SK-N-SH (cell line): ENCODE data around the gene TBCC. TPM values are rescaled to one million over a fixed set of nuclear protein-coding genes. Genes with fewer than 3 reads are reported as not detected.

Experiments used
- CTCF ChIA-PET: fragments of 300-600, 350-600 bp; formaldehyde crosslinking; extraction: SDS; loops from one replicate; lab custom pipeline; 2021; lab: Yijun Ruan, JAX
- POLR2A ChIA-PET: fragments of 350-600 bp; sonication (Branson Sonifier 250); formaldehyde crosslinking; extraction: SDS; loops from one replicate; lab custom pipeline; 2020; ENCODE audit warnings: antibody characterized with exemption, inconsistent platforms; lab: Yijun Ruan, JAX
- DNase-seq: peaks from one replicate; pipeline ENCODE4 v3.0.0; 2012
- H2AFZ ChIP-seq: fragments of 200-600 bp; sonication (generic); 2 replicates; pipeline ENCODE4 v1.8.1; 2016; ENCODE audit warnings: antibody characterized with exemption, mild to moderate bottlenecking, low read depth
- H3F3A ChIP-seq: fragments of 200-600 bp; sonication (generic); replicated peaks from 2 replicates; pipeline ENCODE3; 2016; ENCODE audit warnings: antibody characterized with exemption, mild to moderate bottlenecking; ENCODE audit not compliant: insufficient read depth
- H3K27ac ChIP-seq, 2 experiments: fragments of 200-500 bp in 1 of 2; fragments of 200-600 bp in 1 of 2; sonication (Bioruptor generic) in 1 of 2; sonication (generic), shearing (Covaris generic) in 1 of 2; 2 replicates each; pipeline versions ENCODE4 v1.5.1 to v1.6.1; 2014 to 2016; ENCODE audit warnings: low read depth in 2 of 2, inconsistent platforms in 1 of 2, low read length in 1 of 2, mild to moderate bottlenecking in 1 of 2, mixed read lengths in 1 of 2
- H3K27me3 ChIP-seq: fragments of 200-600 bp; sonication (generic), shearing (Covaris generic); 2 replicates; pipeline ENCODE4 v1.6.1; 2016; ENCODE audit warnings: mixed run types; ENCODE audit not compliant: insufficient read depth
- H3K36me3 ChIP-seq, 2 experiments: fragments of 200-500 bp in 1 of 2; fragments of 200-600 bp in 1 of 2; sonication (Bioruptor generic) in 1 of 2; sonication (generic) in 1 of 2; replicated peaks in 1 of 2; 2 replicates each; pipeline versions ENCODE3 to v1.5.1; 2014 to 2016; ENCODE audit warnings: low read length in 1 of 2, mild to moderate bottlenecking in 1 of 2; ENCODE audit not compliant: insufficient read depth in 2 of 2, control insufficient read depth in 1 of 2
- H3K4me1 ChIP-seq, 2 experiments: fragments of 200-500 bp in 1 of 2; fragments of 200-600 bp in 1 of 2; sonication (Bioruptor generic) in 1 of 2; sonication (generic), shearing (Covaris generic) in 1 of 2; 2 replicates each; pipeline versions ENCODE4 v1.5.1 to v1.6.1; 2014 to 2016; ENCODE audit warnings: low read depth in 1 of 2, low read length in 1 of 2, mixed run types in 1 of 2; ENCODE audit not compliant: insufficient read depth in 2 of 2, control insufficient read depth in 1 of 2
- H3K4me2 ChIP-seq: fragments of 200-600 bp; sonication (generic), shearing (Covaris generic); 2 replicates; pipeline ENCODE4 v1.6.1; 2017; ENCODE audit warnings: mixed run types
- H3K4me3 ChIP-seq, 2 experiments: fragments of 200-500 bp in 1 of 2; fragments of 200-600 bp in 1 of 2; sonication (Bioruptor generic) in 1 of 2; sonication (generic), shearing (Covaris generic) in 1 of 2; 2 replicates each; pipeline versions ENCODE4 v1.5.1 to v1.8.1; 2014 to 2016; ENCODE audit warnings: low read depth in 2 of 2, inconsistent platforms in 1 of 2, low read length in 1 of 2, mild to moderate bottlenecking in 1 of 2, mixed read lengths in 1 of 2, moderate library complexity in 1 of 2
- H3K79me2 ChIP-seq: fragments of 200-600 bp; sonication (generic); 2 replicates; pipeline ENCODE4 v1.8.1; 2017; ENCODE audit warnings: mild to moderate bottlenecking; ENCODE audit not compliant: insufficient read depth
- H3K9ac ChIP-seq: fragments of 200-600 bp; sonication (generic); 2 replicates; pipeline ENCODE4 v1.6.1; 2017; ENCODE audit warnings: mixed run types
- H3K9me2 ChIP-seq: fragments of 200-600 bp; sonication (generic); 2 replicates; pipeline ENCODE4 v1.6.1; 2017; ENCODE audit warnings: mixed run types
- H3K9me3 ChIP-seq: fragments of 200-600 bp; sonication (generic); 2 replicates; pipeline ENCODE4 v1.6.1; 2017; ENCODE audit warnings: mixed run types, mild to moderate bottlenecking, moderate library complexity
- H4K20me1 ChIP-seq: fragments of 200-600 bp; sonication (generic); 2 replicates; pipeline ENCODE4 v1.6.1; 2017; ENCODE audit warnings: mild to moderate bottlenecking, mixed run types; ENCODE audit not compliant: insufficient read depth
- FOSL2 ChIP-seq: IDR thresholded peaks from 2 replicates; pipeline ENCODE4 v1.4.0; 2012; ENCODE audit warnings: low read depth, mild to moderate bottlenecking, moderate library complexity, borderline replicate concordance
- GABPA ChIP-seq: IDR thresholded peaks from 2 replicates; pipeline ENCODE4 v1.4.0; 2012; ENCODE audit warnings: low read depth, mild to moderate bottlenecking
- JUND ChIP-seq: IDR thresholded peaks from 2 replicates; pipeline ENCODE4 v1.4.0; 2012
- MXI1 ChIP-seq: IDR thresholded peaks from 2 replicates; pipeline ENCODE4 v1.6.1; 2012; ENCODE audit warnings: mild to moderate bottlenecking, low read depth, low read length, improper control_type of control experiment
- NRF1 ChIP-seq: IDR thresholded peaks from 2 replicates; pipeline ENCODE4 v1.6.1; 2012; ENCODE audit warnings: low read depth, mild to moderate bottlenecking, low read length
- RCOR1 ChIP-seq: fragments of 150-350 bp; IDR thresholded peaks from 2 replicates; pipeline ENCODE4 v1.6.1; 2017; ENCODE audit warnings: antibody characterized with exemption, low read length
- RFX5 ChIP-seq: IDR thresholded peaks from 2 replicates; pipeline ENCODE4 v1.6.1; 2012; ENCODE audit warnings: mild to moderate bottlenecking, improper control_type of control experiment, low read length
- TCF12 ChIP-seq: IDR thresholded peaks from 2 replicates; pipeline ENCODE4 v1.4.0; 2012
- TEAD4 ChIP-seq: IDR thresholded peaks from 2 replicates; pipeline ENCODE4 v1.4.0; 2012; ENCODE audit warnings: mild to moderate bottlenecking, borderline replicate concordance; ENCODE audit not compliant: insufficient read depth
- USF1 ChIP-seq: IDR thresholded peaks from 2 replicates; pipeline ENCODE4 v1.4.0; 2012; ENCODE audit warnings: low read depth, borderline replicate concordance
- YY1 ChIP-seq: IDR thresholded peaks from 2 replicates; pipeline ENCODE4 v1.4.0; 2012; ENCODE audit warnings: low read depth, mild to moderate bottlenecking
- ZBTB33 ChIP-seq: IDR thresholded peaks from 2 replicates; pipeline ENCODE4 v1.4.0; 2012; ENCODE audit warnings: low read depth, borderline replicate concordance
- WGBS: methylation state at CpG from one replicate; pipeline ENCODE4 v1.1.6; 2017; ENCODE audit warnings: low lambda C conversion rate; 5-methylcytosine and 5-hydroxymethylcytosine counted together
- polyA plus RNA-seq, 3 experiments: library from polyadenylated mRNA; depleted of rRNA; stranded (reverse); fragments of >200 nt; gene quantifications; 2 replicates each; pipeline ENCODE4 v1.2.3, GENCODE V29; 2012
- TF ChIP-seq, protein P1 (sequence below): fragments of 200-600 bp; sonication (generic); IDR thresholded peaks from 2 replicates; pipeline ENCODE4 v1.6.1; 2017; ENCODE audit warnings: antibody characterized with exemption, mild to moderate bottlenecking, moderate library complexity

The TBCC gene
- polyA plus RNA-seq, 1 of the 3 experiments (the other 2 are of a cell fraction), result 18.2 TPM

DNA sequence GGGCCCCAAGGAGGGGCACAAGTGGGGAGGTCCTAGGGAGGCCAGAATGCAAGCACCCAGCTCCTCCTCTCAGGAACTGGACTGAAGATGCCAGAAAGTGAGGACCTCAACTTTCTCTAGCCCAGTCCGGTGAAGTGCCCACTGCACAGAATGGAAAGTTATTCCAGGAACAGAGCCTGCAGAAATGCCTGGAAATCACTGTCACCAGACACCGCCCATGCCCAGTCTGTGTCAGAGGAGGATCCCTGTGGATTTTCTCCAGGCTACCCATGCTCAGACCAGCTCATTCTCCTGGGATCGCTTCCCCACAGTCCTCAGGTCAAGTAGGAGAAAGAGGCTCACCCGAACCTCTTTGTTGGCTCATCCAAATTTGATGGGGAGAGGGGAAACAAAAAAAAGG, 30.0 kb downstream of the TBCC start:
- H3F3A ChIP-seq, result no peaks in the 10 kb centered on the region
- no peak overlapping the region for H3K4me2 ChIP-seq
- no peaks in the 10 kb centered on the region for H3K4me1 ChIP-seq
- no peak overlapping the region for H2AFZ ChIP-seq
- DNase-seq, result no peak
- H3K79me2 ChIP-seq, result no peaks in the 10 kb centered on the region
- H3K9me2 ChIP-seq, result no peaks in the 10 kb centered on the region
- no peak overlapping the region for H3K27ac ChIP-seq
- peaks cover 5% of the 10 kb centered on the region; the same call in 1 of the 2 replicates for H3K9me3 ChIP-seq
- no peak overlapping the region for H3K9ac ChIP-seq
- H4K20me1 ChIP-seq, result no peaks in the 10 kb centered on the region
- no peaks in the 10 kb centered on the region for H3K27me3 ChIP-seq
- CTCF ChIA-PET, result interaction anchor here (3.7 kb wide), 1 partner anchor 11 kb away, joined by 17 read pairs; no protein-coding TSS in a partner anchor
- POLR2A ChIA-PET, result no interaction called here
- TF ChIP-seq TCF12, result no peak
- no peak for TF ChIP-seq MXI1
- TF ChIP-seq RFX5, result no peak
- no peak for TF ChIP-seq GABPA
- no peak for TF ChIP-seq YY1
- no peak for TF ChIP-seq ZBTB33
- TF ChIP-seq RCOR1, result no peak
- no peak overlapping the region for H3K4me3 ChIP-seq
- 91% methylated on average over 4 of the region's 4 CpGs for WGBS
- H3K36me3 ChIP-seq, result no peaks in the 10 kb centered on the region

DNA sequence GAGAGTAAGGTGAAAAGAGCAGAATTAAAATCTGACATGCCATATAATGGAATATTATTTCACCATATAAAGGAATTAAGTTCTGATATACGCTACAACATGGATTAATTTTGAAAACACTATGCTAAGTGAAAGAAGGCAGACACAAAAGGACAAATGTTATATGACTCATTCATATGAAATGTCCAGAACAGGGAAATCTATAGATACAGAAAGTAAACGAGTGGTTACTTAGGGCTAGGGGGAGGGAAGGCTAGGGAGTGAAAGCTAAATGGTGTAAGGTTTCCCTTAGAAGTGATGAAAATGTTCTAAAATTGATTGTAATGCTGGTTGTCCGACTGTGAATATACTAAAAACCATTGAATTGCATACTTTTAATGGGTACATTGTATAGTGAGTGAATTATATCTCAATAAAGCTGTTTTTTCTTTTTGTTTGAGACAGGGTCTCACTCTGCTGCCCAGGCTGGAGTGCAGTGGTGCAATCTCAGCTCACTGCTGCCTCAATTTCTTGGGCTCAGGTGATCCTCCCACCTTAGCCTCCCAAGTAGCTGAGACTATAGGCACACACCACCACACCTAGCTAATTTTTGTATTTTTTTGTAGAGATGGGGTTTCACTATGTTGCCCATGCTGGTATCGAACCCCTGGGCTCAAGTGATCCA, 31.7 kb downstream of the TBCC start:
- no peaks in the 10 kb centered on the region for H3K9me2 ChIP-seq
- H3F3A ChIP-seq, result no peaks in the 10 kb centered on the region
- peak overlapping the region; percentile 43; the same call in 1 of the 2 replicates for H2AFZ ChIP-seq
- H3K4me2 ChIP-seq, result no peak overlapping the region
- POLR2A ChIA-PET, result no interaction called here
- no peak overlapping the region for H3K27ac ChIP-seq
- TF ChIP-seq TEAD4 (no peak), JUND (0 out of 2 replicates have a peak, but pooled peaks have one; percentile 15), TCF12 (no peak), GABPA (no peak), FOSL2 (peak; percentile 36; the same call in 1 of the 2 replicates)
- TF ChIP-seq, all 33 proteins: peak for 2
- no peak overlapping the region for H3K9ac ChIP-seq
- H3K79me2 ChIP-seq, result no peaks in the 10 kb centered on the region
- H3K27me3 ChIP-seq, result no peaks in the 10 kb centered on the region
- H3K4me1 ChIP-seq, result no peaks in the 10 kb centered on the region
- H3K9me3 ChIP-seq, result peaks cover 5% of the 10 kb centered on the region; the same call in 1 of the 2 replicates
- no peaks in the 10 kb centered on the region for H4K20me1 ChIP-seq
- no peak overlapping the region for H3K4me3 ChIP-seq
- 61% methylated on average over 4 of the region's 4 CpGs for WGBS
- no peaks in the 10 kb centered on the region for H3K36me3 ChIP-seq
- DNase-seq, result no peak
- CTCF ChIA-PET, result no interaction called here

GRCh38 chr6:42711930-42712329, 34.0 kb downstream of the TBCC start:
- ChIA-PET POLR2A (no interaction called here), CTCF (interaction anchor here (1.5 kb wide), 1 partner anchor 15 kb away, joined by 7 read pairs; no protein-coding TSS in a partner anchor)
- no peaks in the 10 kb centered on the region for H3F3A ChIP-seq
- H3K27me3 ChIP-seq, result no peaks in the 10 kb centered on the region
- no peaks in the 10 kb centered on the region for H3K4me1 ChIP-seq
- H3K9me2 ChIP-seq, result no peaks in the 10 kb centered on the region
- WGBS, result 64% methylated on average over 5 of the region's 5 CpGs
- peaks cover 5% of the 10 kb centered on the region; the same call in 1 of the 2 replicates for H3K9me3 ChIP-seq
- H3K27ac ChIP-seq, result no peak overlapping the region
- no peak overlapping the region for H3K9ac ChIP-seq
- H3K79me2 ChIP-seq, result no peaks in the 10 kb centered on the region
- DNase-seq, result no peak
- H3K36me3 ChIP-seq, result no peaks in the 10 kb centered on the region
- H3K4me2 ChIP-seq, result no peak overlapping the region
- no peaks in the 10 kb centered on the region for H4K20me1 ChIP-seq
- H2AFZ ChIP-seq, result no peak overlapping the region
- TF ChIP-seq USF1 (no peak), FOSL2 (no peak), MXI1 (no peak), NRF1 (no peak)
- TF ChIP-seq, protein P1, sequence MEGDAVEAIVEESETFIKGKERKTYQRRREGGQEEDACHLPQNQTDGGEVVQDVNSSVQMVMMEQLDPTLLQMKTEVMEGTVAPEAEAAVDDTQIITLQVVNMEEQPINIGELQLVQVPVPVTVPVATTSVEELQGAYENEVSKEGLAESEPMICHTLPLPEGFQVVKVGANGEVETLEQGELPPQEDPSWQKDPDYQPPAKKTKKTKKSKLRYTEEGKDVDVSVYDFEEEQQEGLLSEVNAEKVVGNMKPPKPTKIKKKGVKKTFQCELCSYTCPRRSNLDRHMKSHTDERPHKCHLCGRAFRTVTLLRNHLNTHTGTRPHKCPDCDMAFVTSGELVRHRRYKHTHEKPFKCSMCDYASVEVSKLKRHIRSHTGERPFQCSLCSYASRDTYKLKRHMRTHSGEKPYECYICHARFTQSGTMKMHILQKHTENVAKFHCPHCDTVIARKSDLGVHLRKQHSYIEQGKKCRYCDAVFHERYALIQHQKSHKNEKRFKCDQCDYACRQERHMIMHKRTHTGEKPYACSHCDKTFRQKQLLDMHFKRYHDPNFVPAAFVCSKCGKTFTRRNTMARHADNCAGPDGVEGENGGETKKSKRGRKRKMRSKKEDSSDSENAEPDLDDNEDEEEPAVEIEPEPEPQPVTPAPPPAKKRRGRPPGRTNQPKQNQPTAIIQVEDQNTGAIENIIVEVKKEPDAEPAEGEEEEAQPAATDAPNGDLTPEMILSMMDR, result no peak
- H3K4me3 ChIP-seq, result no peak overlapping the region
